GM19452 (cell line): ENCODE results near the gene FBH1.
"Not testable (repeated sequence)": the region's sequence is repeated elsewhere in the genome, so short reads cannot be mapped to it uniquely, and the experiment has no call there.

Source experiments
- ATAC-seq: cut with Tn5 transposase; IDR thresholded peaks from one replicate; pipeline ENCODE4 v1.9.1; 2021; ENCODE audit not compliant: unreplicated experiment

The FBH1 gene

DNA sequence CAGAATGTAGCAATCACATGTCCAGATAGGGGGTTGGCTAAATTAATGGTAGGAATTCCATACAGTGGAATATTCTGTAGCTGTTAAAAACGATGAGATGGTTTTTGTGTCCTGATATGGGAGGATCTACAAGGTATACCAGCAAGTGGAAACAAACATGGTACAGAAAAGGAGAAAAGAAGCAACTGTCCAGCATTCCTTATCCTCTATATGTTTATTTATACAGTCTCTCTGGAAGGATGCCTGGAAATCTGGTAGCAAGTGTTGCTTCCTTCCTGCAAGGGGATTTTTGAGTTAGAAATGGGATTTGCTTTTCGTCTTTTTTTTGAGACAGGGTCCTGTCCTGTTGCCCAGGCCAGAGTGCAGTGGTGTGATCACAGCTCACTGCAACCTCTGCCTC is 68.0 kb downstream of the FBH1 start:
- no peak for ATAC-seq

DNA sequence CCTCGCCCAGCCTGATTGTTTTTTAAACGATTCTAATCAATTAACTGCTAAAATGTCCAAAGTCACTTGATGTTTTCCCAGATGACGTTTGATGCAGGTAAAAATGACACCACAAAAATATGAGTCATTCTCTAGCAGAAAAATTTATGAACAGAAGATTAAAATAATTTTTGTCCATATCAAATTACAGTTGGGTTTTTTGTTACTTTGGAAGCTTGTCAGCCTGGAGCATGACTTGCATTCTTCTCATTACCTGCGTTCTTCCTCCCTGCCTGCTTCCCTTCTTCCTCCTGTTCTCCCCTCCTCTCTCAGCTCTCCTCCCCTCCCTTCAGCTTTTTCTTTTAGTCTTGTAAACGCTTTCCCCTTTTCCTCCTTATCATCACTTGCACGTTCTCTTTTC is 68.6 kb downstream of the FBH1 start:
- no peak for ATAC-seq

DNA sequence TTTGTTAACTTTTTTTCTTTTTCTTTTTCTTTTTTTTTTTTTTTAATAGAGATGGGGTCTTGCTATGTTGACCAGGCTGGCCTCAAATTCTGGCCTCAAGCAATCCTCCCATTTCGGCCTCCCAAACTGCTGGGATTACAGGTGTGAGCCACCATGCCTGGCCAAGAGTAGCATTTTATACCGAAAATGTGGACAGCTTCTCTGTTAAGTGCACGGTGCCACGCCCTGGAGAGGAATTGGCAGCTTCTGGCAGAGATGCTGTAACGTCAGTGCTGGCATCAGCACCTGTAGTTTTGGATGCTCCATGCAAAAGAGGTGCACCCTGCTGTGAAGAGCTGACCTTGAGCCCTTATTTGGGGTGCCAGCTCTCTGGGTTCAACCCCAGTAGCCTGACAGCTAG is 69.1 kb downstream of the FBH1 start:
- ATAC-seq = no peak

DNA sequence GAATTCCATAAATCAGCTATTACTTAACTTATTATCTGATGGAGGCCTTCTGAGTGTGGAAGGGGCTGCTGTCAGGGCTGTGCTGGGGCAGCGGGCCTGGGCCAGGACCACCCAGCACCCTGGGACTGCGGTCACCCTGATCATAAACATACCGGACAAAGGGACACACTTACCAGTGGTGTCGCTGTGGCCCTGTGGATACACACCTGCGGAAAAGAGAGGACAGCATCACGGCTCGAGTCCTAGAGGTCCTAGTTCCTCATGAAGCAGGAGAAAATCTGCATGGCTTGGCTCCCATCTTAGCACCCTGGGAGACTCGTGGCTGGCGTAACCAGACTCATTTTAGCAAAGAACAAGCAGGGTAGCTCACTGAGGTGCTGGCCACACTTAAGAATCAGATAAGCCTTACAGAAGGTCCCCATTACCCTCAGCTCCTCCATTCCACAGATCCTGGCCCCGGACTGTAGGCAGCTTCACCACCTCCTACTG is 69.6 kb downstream of the FBH1 start:
- ATAC-seq = no peak

- ATAC-seq = no peak
Measured at GRCh38 chr10:5960070-5960972, 70.3 kb downstream of the FBH1 start.

DNA sequence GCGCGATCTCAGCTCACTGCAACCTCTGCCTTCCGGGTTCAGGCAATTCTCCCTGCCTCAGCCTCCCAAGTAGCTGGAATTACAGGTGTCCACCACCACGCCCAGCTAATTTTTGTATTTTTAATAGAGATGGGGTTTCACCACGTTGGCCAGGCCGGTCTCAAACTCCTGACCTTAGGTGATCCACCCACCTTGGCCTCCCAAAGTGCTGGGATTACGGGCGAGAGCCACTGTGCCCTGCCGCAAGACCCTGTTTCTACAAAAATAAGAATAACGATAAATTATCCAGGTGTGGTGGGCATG is 70.9 kb downstream of the FBH1 start:
- ATAC-seq = not testable (repeated sequence)

GRCh38 chr10:5961405-5962100 is 71.5 kb downstream of the FBH1 start:
- ATAC-seq = no peak

DNA sequence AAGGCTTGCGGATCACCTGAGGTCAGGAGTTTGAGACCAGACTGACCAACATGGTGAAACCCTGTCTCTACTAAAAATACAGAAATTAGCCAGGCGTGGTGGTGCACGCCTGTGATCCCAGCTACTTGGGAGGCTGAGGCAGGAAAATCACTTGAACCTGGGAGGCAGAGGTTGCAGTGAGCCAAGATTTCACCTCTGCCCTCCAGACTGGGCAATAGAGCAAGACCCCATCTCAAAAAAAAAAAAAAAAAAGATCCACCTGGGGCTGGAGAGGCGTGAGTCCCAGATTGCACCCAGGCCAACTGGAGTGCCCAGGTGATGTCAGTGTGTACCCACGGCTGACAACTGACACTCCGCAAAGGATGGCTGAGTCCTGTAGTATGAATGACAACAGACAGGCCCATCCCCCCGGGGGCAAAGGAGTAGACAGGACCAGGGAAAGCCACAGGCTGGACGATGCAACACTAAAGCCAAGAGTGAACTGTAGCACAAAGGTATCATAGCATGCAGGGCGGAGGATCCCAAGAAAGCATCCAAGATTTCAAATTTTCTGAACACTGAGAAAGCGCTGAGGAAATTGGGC is 72.4 kb downstream of the FBH1 start:
- not testable (repeated sequence) for ATAC-seq

DNA sequence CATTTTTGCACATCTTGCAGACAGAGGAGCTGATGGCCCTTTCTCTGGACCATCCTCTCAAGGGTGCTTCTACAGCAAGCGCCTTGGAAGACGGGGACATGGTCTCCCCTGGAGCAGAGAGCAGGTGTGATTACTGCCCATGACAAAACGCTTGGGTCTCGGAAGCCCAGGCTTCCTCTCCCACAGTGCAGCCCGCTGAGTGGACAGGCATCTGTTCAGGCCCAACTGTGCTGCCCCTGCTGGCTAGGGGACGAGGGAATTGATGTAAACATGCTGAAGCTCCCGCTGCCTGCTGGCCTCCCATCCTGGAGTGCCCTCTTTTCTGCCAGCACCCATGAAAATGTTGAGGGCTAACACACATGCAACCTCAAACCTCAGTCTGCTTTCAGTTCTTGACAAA is 73.0 kb downstream of the FBH1 start:
- ATAC-seq = no peak

DNA sequence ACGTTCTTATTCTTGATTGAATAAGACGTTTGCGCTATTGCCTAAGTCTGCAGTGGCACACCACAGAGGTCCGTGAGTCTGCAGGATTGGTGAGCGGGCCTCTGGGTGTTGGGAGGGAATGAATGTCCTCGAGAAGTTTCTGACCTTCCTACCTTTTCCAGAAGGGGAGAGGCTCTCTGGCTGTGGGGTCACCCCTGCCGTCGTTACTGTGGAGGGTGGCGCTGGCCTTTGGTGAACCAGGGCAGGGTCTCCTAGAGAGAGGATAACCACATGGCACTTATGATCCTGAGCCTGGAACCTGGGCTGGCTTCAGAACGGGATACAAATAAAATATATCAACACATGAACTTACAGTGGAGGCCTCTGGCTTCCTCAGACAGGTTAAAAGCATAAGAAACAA is 73.5 kb downstream of the FBH1 start:
- ATAC-seq = no peak

DNA sequence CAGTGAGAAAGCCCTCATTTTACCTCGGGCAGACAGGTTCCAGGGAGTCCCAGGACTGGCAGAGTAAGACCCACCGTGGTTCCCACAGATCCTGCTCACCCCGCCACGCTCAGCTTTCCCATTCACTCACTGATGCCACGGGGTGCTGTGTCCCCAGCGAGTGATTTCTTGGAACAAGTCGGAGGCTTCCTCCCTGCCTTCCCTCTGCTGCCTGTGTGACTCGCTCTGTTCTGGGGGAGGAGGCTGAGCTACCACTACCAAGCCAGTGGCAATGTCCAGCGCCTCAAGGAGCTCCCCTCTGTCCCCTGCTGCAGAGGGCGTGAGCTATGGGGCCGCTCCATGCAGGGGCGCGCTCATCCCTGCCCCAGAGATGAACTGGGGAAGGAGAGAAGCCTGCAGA is 74.7 kb downstream of the FBH1 start:
- no peak for ATAC-seq

DNA sequence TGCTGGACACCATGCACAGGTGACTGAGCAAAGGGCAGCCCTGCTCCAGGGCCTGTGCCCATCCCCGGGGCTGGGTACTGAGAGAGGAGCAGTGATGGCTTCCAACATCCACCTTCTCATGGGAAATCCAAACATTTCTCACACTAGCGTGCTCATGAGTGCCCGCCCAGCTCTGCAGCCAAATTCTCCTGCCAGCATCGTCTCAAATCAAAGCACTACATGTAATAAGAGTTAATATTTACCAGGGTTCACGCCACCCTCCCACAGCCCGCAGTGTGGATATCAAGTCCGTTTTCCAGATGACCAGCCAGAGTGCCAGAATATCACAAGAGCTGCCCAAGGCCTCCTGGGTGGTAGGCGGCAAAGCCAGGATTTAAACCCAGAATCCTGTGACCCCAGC is 75.2 kb downstream of the FBH1 start:
- ATAC-seq = no peak

DNA sequence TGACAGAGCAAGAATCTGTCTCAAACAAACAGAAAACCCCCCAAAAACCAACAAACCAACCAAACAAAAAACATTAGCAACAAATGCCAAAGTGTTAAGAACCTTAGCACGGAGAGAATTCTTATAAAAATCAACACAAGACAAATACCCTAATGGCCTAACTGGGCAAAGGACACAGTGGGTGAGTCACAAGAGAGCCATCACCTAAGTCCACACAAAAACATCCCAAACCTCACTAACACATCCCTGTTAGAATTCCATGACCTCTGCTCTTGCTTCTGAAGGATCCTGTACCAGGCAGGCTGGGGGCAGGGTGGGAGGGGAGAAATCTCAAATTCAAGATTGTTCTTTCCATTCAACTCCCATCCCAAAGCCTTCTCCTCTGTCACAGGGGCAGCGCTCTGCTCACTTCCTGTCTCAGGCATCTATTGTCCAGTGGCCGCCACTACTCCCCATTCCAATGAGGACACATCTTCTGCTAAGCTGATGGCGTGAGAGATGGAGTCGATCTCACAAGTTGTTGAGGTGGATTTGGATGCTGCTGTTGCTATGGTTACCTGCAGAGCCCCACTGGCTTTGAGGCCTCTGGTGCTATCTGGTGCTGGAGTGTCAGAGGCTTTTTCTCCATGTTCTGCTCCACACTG is 78.1 kb downstream of the FBH1 start:
- ATAC-seq = no peak

DNA sequence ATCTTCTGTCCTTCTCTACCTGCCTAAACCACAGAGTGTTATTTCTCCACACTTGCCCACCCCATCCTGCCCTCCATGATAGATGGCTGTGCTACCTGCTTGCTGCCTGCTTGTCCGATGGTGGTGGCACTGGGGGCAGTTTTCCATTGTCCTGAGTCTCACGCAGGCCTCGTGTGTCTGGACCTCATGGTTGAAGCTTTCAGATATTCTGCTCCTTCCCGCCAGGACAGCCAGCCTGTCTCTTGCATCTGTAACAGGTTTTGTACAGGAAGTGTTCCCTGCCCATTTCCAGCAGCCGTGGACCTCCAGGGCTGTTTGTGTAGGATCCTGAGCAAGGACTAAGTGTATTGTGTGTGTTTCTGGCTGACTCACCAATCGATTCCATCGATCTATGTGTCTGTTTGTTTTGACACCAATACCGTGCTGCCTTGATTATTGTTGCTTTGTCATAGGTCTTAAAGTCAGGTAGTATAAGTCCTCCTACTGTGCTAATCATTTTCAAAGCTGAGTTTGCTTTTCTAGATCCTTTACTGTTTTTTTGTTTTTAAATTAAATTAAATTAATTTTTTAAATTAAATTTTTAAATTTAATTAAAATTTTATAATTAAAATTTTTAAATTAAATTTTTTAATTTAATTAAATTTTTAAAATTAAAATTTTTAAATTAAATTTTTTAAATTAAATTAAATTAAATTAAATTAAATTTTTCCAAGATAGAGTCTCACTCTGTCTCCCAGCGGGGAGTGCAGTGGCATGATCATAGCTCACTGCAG is 78.8 kb downstream of the FBH1 start:
- no peak for ATAC-seq

DNA sequence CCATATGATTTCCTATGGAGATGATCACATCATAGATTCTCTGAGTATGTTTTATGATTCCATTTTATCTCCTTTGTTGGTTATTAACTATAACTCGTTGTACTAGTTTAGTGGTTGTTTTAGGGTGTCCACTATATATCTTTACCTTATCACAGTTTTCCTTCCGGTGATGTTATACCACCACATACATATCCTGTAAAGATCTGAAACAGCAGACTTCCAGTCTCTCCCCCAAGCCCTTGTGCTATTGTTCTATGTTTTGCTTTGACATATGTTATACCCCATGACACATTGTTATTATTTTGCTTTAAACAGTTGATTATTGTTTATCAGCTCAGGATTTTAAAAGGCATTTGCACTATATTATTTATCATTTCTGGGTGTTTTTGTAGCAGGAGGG is 80.0 kb downstream of the FBH1 start:
- ATAC-seq = no peak

- ATAC-seq = no peak
Measured at GRCh38 chr10:5970527-5970926, 80.5 kb downstream of the FBH1 start.

- no peak for ATAC-seq
Measured at GRCh38 chr10:5971315-5971832, 81.3 kb downstream of the FBH1 start.

- no peak for ATAC-seq
Measured at GRCh38 chr10:5971886-5972285, 81.8 kb downstream of the FBH1 start.

GRCh38 chr10:5973069-5973468 is 83.0 kb downstream of the FBH1 start:
- ATAC-seq = no peak

GRCh38 chr10:5975641-5976473 is 85.8 kb downstream of the FBH1 start:
- peak; percentile 68 for ATAC-seq
